Peyer's patch (tissue), 4 donors: ENCODE results near the gene WDCP. TPM values are rescaled to one million over a fixed set of nuclear protein-coding genes. Genes with fewer than 3 reads are reported as not detected.

Experiments used
- small RNA-seq, 2 donors: library from RNA; depleted of rRNA; stranded (forward); fragments of <200 nt; gene quantifications; one replicate each; pipeline ENCODE3, GENCODE V24; 2016
- total RNA-seq, 4 donors: library from RNA; depleted of rRNA; stranded (reverse); fragments of >200 nt; gene quantifications; one replicate each; pipeline ENCODE4 v1.1.0, GENCODE V29; 2016

The WDCP gene
- total RNA-seq, 4 donors from 2014 or later, result 3.3 to 5.8 (median 3.7) TPM

Small RNAs within 50 kb of the gene (small RNA-seq; reads per million reads assigned to genes)
- 0 reads per million in 2 donors for gene RN7SL610P
- 0 reads per million in 2 donors for gene RNU6-370P

Other genes with a start within 250 kb of the WDCP start
- gene ATAD2B, start 120.3 kb downstream of the WDCP start, total RNA-seq, result 10 to 100 TPM; 41.9 to 71.0 (median 53.1) TPM
- gene UBXN2A, start 106.9 kb downstream of the WDCP start, total RNA-seq, result 10 to 100 TPM; 11.7 to 20.4 (median 15.8) TPM
- not detected for gene MFSD2B, start 37.3 kb downstream of the WDCP start, total RNA-seq
- gene FKBP1B, start 2.4 kb upstream of the WDCP start, total RNA-seq, result 10 to 100 TPM in 2 of 4 donors, 1 to 10 TPM in 2; 6.7 to 16.3 (median 10.9) TPM
- gene SF3B6, start 28.9 kb upstream of the WDCP start, total RNA-seq, result 100 to 1,000 TPM in 2 of 4 donors, 10 to 100 TPM in 2; 75.9 to 138 (median 91.9) TPM
- 100 to 1,000 TPM in 3 of 4 donors, 10 to 100 TPM in 1; 87.5 to 371 (median 241) TPM for gene TP53I3, start 37.4 kb upstream of the WDCP start, total RNA-seq
- gene PFN4, start 75.9 kb upstream of the WDCP start, total RNA-seq, result not detected
- 10 to 100 TPM in 2 of 4 donors, 1 to 10 TPM in 2; 6.0 to 35.5 (median 9.1) TPM for gene FAM228B, start 76.1 kb upstream of the WDCP start, total RNA-seq
- gene FAM228A, start 127.7 kb upstream of the WDCP start, total RNA-seq, result under 1 TPM in 1 of 4 donors, not detected in 3; 0.54 TPM